Sigmoid colon (tissue), 4 donors: Measurements from ENCODE around the gene BCL2A1.

Source experiments
- EP300 ChIP-seq, 4 donors: sonication (generic); formaldehyde crosslinking; IDR thresholded peaks; one replicate each; pipeline ENCODE4 v1.6.1; 2017; ENCODE audit warnings: antibody characterized with exemption in 4 of 4
- POLR2A ChIP-seq, 2 donors: fragments of 450-650 bp; IDR thresholded peaks; one replicate each; pipeline ENCODE4 v1.6.1; 2016; ENCODE audit warnings: antibody characterized with exemption in 2 of 2, mild to moderate bottlenecking in 2 of 2, moderate library complexity in 2 of 2
- POLR2AphosphoS5 ChIP-seq, 4 donors: sonication (generic); formaldehyde crosslinking; IDR thresholded peaks; one replicate each; pipeline ENCODE4 v1.6.1; 2017; ENCODE audit warnings: antibody characterized with exemption in 4 of 4
- TF ChIP-seq, protein P1 (sequence below), 4 experiments: fragments of 450-650 bp in 3 of 4; fragments of 200-600 bp in 1 of 4; IDR thresholded peaks; one replicate each; pipeline ENCODE4 v1.5.1; 2016 to 2019; ENCODE audit warnings: antibody characterized with exemption in 4 of 4, mild to moderate bottlenecking in 3 of 4, moderate library complexity in 2 of 4

DNA sequence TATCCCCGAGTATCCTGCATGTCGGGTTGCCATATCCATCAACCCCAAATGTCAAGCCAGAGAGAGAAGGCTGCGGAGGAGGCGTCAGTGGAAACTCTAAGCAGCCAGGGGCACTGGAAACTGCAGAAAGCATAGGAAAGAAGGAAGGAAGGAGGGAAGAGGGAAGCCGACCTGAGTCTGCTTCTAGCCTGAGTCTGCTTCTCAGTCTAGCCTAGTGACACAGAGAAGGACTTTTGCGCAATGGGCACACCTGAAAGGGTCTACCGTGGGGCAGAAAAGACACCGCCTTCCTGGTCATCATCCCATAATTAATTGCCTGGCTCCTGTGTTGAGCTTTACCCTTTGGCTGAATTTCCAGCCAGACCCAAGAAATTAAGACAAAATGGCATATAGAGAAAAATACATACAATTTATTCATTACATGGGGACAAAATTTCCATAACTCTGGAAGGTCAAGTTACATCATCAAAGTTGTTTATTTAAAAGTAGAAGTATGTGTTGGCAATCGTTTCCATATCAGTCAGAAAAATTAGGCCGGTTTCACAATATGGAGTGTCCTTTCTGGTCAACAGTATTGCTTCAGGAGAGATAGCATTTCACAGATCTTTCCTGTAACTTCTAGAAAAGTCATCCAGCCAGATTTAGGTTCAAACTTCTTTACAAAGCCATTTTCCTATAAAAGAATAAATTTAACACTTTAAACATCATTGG is 10.3 kb downstream of the BCL2A1 start:
- TF ChIP-seq POLR2AphosphoS5 (IDR thresholded peaks at IDR 0.05) (no peak), POLR2A (IDR thresholded peaks at IDR 0.05) (no peak), EP300 (IDR thresholded peaks at IDR 0.05) (no peak)
- TF ChIP-seq, protein P1, sequence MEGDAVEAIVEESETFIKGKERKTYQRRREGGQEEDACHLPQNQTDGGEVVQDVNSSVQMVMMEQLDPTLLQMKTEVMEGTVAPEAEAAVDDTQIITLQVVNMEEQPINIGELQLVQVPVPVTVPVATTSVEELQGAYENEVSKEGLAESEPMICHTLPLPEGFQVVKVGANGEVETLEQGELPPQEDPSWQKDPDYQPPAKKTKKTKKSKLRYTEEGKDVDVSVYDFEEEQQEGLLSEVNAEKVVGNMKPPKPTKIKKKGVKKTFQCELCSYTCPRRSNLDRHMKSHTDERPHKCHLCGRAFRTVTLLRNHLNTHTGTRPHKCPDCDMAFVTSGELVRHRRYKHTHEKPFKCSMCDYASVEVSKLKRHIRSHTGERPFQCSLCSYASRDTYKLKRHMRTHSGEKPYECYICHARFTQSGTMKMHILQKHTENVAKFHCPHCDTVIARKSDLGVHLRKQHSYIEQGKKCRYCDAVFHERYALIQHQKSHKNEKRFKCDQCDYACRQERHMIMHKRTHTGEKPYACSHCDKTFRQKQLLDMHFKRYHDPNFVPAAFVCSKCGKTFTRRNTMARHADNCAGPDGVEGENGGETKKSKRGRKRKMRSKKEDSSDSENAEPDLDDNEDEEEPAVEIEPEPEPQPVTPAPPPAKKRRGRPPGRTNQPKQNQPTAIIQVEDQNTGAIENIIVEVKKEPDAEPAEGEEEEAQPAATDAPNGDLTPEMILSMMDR (IDR thresholded peaks at IDR 0.05) = no peak
